PC-3 (cell line): ENCODE data around the gene TTC34.

Experiments used
- CTCF ChIP-seq: fragments of 300-600 bp; sonication (generic); conservative IDR thresholded peaks from 2 replicates; pipeline ENCODE4 v1.5.1; 2017; ENCODE audit warnings: antibody characterized with exemption, low read depth, mild to moderate bottlenecking, low read length
- EZH2 ChIP-seq: fragments of 300-600 bp; sonication (generic); IDR thresholded peaks from one replicate; pipeline ENCODE4 v1.6.1; 2017; ENCODE audit warnings: antibody characterized with exemption, mild to moderate bottlenecking, low read length; ENCODE audit not compliant: unreplicated experiment

DNA sequence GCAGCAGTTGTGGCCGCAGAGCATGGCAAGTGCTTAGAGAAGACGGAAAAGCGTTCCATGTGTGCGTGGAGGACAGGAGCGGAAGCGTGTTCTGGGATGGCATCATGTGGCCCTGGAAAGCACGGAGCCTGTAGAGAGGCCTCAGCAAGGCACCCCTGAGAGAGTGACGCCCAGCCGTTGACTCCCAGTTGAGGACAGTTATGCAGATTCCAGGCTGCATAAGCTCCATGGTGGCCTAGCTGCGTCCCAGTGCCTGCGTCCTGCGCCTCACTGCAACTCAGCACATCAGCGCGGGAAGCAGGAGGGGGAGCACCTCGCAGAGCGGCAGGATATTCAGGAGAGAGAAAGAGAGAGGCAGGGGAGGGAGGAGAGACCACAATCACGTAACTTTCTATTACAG is 49.0 kb upstream of the TTC34 start:
- TF ChIP-seq CTCF (no peak), EZH2 (no peak)
